ENCODE data around the gene BARX2. TPM values are rescaled to one million over a fixed set of nuclear protein-coding genes. Genes with fewer than 3 reads are reported as not detected.

The BARX2 gene
- polyA plus RNA-seq, 1 of the 3 experiments (the other 2 are of a cell fraction), result not detected

DNA sequence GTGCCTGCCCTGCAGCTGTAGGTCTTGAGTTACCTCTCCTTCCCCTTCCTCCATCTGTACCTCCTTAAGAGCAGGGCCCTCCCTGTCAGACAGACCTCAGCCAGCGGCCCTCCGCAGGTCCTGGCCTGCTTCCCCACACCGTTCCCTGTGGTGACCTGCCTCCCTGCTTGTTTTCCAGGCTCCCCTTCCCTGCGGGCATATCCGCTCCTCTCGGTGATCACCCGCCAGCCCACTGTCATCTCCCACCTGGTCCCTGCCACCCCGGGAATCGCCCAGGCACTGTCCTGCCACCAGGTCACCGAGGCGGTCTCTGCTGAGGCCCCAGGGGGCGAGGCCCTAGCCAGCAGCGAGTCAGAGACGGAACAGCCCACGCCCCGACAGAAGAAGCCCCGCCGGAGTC, 60.9 kb downstream of the BARX2 start:
- H3K27ac ChIP-seq (ENCODE audit: low read depth in 2 of 2, low read length in 1 of 2), result no peak overlapping the region
- TF ChIP-seq FOSL2 (IDR thresholded peaks at IDR 0.05; ENCODE audit: borderline replicate concordance, low read depth), result no peak
- no peak for TF ChIP-seq RFX5 (IDR thresholded peaks at IDR 0.05; ENCODE audit: low read length)
- no peak for TF ChIP-seq NFIC (IDR thresholded peaks at IDR 0.05; ENCODE audit: borderline replicate concordance)
- no peak for TF ChIP-seq MXI1 (IDR thresholded peaks at IDR 0.05; ENCODE audit: low read depth, low read length)
- no peak for TF ChIP-seq RCOR1 (IDR thresholded peaks at IDR 0.05; ENCODE audit: low read length)
- no peak for TF ChIP-seq FOXM1 (IDR thresholded peaks at IDR 0.05; ENCODE audit: low read depth)
- no peak for TF ChIP-seq TCF12 (IDR thresholded peaks at IDR 0.05)
- no peak for TF ChIP-seq MEF2A (IDR thresholded peaks at IDR 0.05; ENCODE audit: borderline replicate concordance, low read depth)
- TF ChIP-seq GATA2 (CRISPR knock-in tag; IDR thresholded peaks at IDR 0.05), result no peak
- TF ChIP-seq, protein P1, sequence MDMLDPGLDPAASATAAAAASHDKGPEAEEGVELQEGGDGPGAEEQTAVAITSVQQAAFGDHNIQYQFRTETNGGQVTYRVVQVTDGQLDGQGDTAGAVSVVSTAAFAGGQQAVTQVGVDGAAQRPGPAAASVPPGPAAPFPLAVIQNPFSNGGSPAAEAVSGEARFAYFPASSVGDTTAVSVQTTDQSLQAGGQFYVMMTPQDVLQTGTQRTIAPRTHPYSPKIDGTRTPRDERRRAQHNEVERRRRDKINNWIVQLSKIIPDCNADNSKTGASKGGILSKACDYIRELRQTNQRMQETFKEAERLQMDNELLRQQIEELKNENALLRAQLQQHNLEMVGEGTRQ (IDR thresholded peaks at IDR 0.05; ENCODE audit: borderline replicate concordance, low read depth, low read length), result no peak
- TF ChIP-seq POLR2AphosphoS5 (IDR thresholded peaks at IDR 0.05; ENCODE audit: low read depth, low read length), result no peak
- TF ChIP-seq, protein P2, sequence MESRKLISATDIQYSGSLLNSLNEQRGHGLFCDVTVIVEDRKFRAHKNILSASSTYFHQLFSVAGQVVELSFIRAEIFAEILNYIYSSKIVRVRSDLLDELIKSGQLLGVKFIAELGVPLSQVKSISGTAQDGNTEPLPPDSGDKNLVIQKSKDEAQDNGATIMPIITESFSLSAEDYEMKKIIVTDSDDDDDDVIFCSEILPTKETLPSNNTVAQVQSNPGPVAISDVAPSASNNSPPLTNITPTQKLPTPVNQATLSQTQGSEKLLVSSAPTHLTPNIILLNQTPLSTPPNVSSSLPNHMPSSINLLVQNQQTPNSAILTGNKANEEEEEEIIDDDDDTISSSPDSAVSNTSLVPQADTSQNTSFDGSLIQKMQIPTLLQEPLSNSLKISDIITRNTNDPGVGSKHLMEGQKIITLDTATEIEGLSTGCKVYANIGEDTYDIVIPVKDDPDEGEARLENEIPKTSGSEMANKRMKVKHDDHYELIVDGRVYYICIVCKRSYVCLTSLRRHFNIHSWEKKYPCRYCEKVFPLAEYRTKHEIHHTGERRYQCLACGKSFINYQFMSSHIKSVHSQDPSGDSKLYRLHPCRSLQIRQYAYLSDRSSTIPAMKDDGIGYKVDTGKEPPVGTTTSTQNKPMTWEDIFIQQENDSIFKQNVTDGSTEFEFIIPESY (IDR thresholded peaks at IDR 0.05; ENCODE audit: borderline replicate concordance, low read depth), result no peak
- DNase-seq, result no peak
- no peaks in the 10 kb centered on the region for H3K36me3 ChIP-seq (replicated peaks in 1 of 2; ENCODE audit: control insufficient read depth in 1 of 2, insufficient read depth in 2 of 2, low read length in 1 of 2)
- no peaks in the 10 kb centered on the region for H3K79me2 ChIP-seq (ENCODE audit: insufficient read depth)
- no peaks in the 10 kb centered on the region for H4K20me1 ChIP-seq (ENCODE audit: insufficient read depth)
- H3K27me3 ChIP-seq (ENCODE audit: insufficient read depth), result peaks cover 19% of the 10 kb centered on the region; the same call in 1 of the 2 replicates
- H3K9me3 ChIP-seq, result no peaks in the 10 kb centered on the region
- no peak overlapping the region for H3K9ac ChIP-seq
- no peak overlapping the region for H2AFZ ChIP-seq (ENCODE audit: low read depth)
- no peaks in the 10 kb centered on the region; a peak in 1 of 4 replicates for H3K4me1 ChIP-seq (ENCODE audit: control insufficient read depth in 1 of 2, insufficient read depth in 2 of 2, low read depth in 1 of 2, low read length in 1 of 2)
- ChIA-PET CTCF (interaction anchor here (0.6 kb wide), 1 partner anchor 105 kb away, joined by 3 read pairs; no protein-coding TSS in a partner anchor), POLR2A (no interaction called here)
- no peak overlapping the region for H3K4me3 ChIP-seq (ENCODE audit: low read depth in 2 of 2, low read length in 1 of 2)
- no peaks in the 10 kb centered on the region for H3K9me2 ChIP-seq
- no peak overlapping the region for H3K4me2 ChIP-seq
- 17% methylated on average over 14 of the region's 18 CpGs for WGBS (ENCODE audit: low lambda C conversion rate)
- H3F3A ChIP-seq (replicated peaks; ENCODE audit: insufficient read depth), result no peaks in the 10 kb centered on the region

DNA sequence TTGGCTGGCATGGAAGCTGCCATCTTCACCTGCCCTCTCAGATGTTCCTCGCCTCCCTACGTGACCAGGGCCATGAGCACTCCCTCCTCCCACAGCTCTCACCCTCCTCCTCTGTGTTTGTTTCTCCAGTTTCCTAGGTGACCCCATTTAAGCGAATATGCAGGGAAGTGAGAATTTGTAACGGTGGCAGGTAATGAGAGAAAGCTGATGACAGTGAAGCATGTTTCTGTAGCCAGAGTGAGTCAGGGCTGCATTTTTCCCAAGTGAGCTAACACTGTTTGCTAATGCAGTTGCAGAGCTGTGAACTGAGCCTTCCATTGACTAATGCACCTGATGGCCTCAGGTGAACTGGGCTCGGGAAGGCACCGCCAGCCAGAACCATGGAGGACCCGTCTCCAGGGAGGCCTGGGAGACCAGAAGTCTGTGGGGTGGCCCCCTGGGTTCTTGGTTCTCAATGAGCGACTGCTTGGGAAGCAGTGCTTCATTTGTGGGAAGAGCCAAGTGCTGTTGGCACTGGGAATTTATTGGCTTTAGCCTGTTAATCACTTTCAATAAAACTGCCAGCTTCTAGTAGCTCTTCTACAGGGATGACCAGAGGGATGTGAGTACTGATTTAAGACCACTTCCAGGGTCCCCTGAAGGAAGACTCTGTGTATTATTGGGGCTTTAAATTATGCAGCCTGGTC, 64.5 kb downstream of the BARX2 start:
- H3K9me3 ChIP-seq, result no peaks in the 10 kb centered on the region
- H3K9me2 ChIP-seq, result no peaks in the 10 kb centered on the region
- no peaks in the 10 kb centered on the region for H4K20me1 ChIP-seq (ENCODE audit: insufficient read depth)
- CTCF ChIA-PET, result no interaction called here
- no peak overlapping the region for H2AFZ ChIP-seq (ENCODE audit: low read depth)
- no peaks in the 10 kb centered on the region for H3F3A ChIP-seq (replicated peaks; ENCODE audit: insufficient read depth)
- no peaks in the 10 kb centered on the region for H3K4me1 ChIP-seq (ENCODE audit: control insufficient read depth in 1 of 2, insufficient read depth in 2 of 2, low read depth in 1 of 2, low read length in 1 of 2)
- H3K27me3 ChIP-seq (ENCODE audit: insufficient read depth), result peaks cover 19% of the 10 kb centered on the region; the same call in 1 of the 2 replicates
- TF ChIP-seq NRF1 (IDR thresholded peaks at IDR 0.05; ENCODE audit: low read depth, low read length) (no peak), FOXJ3 (CRISPR knock-in tag; IDR thresholded peaks at IDR 0.05) (no peak), SIN3A (IDR thresholded peaks at IDR 0.05; ENCODE audit: borderline replicate concordance, low read depth, low read length) (no peak), MEF2A (IDR thresholded peaks at IDR 0.05; ENCODE audit: borderline replicate concordance, low read depth) (no peak), GABPA (IDR thresholded peaks at IDR 0.05; ENCODE audit: low read depth) (no peak), FOSL2 (IDR thresholded peaks at IDR 0.05; ENCODE audit: borderline replicate concordance, low read depth) (no peak), MXI1 (IDR thresholded peaks at IDR 0.05; ENCODE audit: low read depth, low read length) (no peak), FOXM1 (IDR thresholded peaks at IDR 0.05; ENCODE audit: low read depth) (no peak), JUND (IDR thresholded peaks at IDR 0.05) (no peak), EZH2phosphoT487 (IDR thresholded peaks at IDR 0.05; ENCODE audit: borderline replicate concordance, low read depth) (no peak)
- TF ChIP-seq, protein P1 (IDR thresholded peaks at IDR 0.05; ENCODE audit: borderline replicate concordance, low read depth, low read length), result no peak
- TF ChIP-seq, protein P3, sequence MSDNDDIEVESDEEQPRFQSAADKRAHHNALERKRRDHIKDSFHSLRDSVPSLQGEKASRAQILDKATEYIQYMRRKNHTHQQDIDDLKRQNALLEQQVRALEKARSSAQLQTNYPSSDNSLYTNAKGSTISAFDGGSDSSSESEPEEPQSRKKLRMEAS (IDR thresholded peaks at IDR 0.05; ENCODE audit: low read depth), result no peak
- TF ChIP-seq, protein P4, sequence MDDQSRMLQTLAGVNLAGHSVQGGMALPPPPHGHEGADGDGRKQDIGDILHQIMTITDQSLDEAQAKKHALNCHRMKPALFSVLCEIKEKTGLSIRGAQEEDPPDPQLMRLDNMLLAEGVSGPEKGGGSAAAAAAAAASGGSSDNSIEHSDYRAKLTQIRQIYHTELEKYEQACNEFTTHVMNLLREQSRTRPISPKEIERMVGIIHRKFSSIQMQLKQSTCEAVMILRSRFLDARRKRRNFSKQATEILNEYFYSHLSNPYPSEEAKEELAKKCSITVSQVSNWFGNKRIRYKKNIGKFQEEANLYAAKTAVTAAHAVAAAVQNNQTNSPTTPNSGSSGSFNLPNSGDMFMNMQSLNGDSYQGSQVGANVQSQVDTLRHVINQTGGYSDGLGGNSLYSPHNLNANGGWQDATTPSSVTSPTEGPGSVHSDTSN (IDR thresholded peaks at IDR 0.05), result no peak
- no peak overlapping the region for H3K9ac ChIP-seq
- POLR2A ChIA-PET, result no interaction called here
- WGBS (ENCODE audit: low lambda C conversion rate), result 18% methylated on average over 5 of the region's 8 CpGs
- H3K4me2 ChIP-seq, result no peak overlapping the region
- no peaks in the 10 kb centered on the region for H3K79me2 ChIP-seq (ENCODE audit: insufficient read depth)
- H3K36me3 ChIP-seq (replicated peaks in 1 of 2; ENCODE audit: control insufficient read depth in 1 of 2, insufficient read depth in 2 of 2, low read length in 1 of 2), result no peaks in the 10 kb centered on the region
- no peak for DNase-seq
- no peak overlapping the region for H3K4me3 ChIP-seq (ENCODE audit: low read depth in 2 of 2, low read length in 1 of 2)
- no peak overlapping the region for H3K27ac ChIP-seq (ENCODE audit: low read depth in 2 of 2, low read length in 1 of 2)
